Measurements from ENCODE around the gene MTUS2.

Gene MTUS2

DNA sequence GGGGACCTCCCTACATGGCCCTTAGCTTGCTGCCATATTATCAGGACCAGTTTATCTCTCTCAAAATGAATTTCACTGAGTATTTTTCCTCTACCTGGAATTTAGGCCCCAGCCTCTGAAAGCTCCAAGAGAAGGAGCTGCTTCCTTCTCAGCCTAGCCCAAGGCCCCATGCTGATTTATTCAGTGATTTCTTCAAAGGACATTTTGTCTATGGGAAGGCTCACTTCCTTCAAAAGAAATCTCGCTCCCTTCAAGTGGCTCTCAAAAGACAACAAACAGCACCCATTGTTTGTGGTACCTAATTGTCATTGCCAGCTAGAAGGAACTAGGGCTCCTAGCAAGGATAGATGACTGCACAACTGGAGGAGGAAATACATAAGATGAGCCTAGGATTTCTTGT lies 602.9 kb downstream of the MTUS2 start:
- Histone ChIP-seq H3F3A (ENCODE audit: insufficient read depth, low read length) (no peaks in the 10 kb centered on the region), H3K4me2 (ENCODE audit: low read depth, low read length) (no peak overlapping the region), H3K4me3 (ENCODE audit: low read length) (no peak overlapping the region), H3K27me3 (replicated peaks; ENCODE audit: insufficient read depth, low read length) (no peaks in the 10 kb centered on the region), H4K20me1 (ENCODE audit: insufficient read depth, low read length) (no peaks in the 10 kb centered on the region), H3K36me3 (replicated peaks; ENCODE audit: insufficient read depth, low read length) (no peaks in the 10 kb centered on the region), H3K79me2 (ENCODE audit: low read length) (no peaks in the 10 kb centered on the region), H3K9ac (ENCODE audit: low read length) (no peak overlapping the region), H3K9me2 (replicated peaks; ENCODE audit: insufficient read depth, low read length) (no peaks in the 10 kb centered on the region), H3K4me1 (ENCODE audit: low read length) (no peaks in the 10 kb centered on the region), H3K9me3 (replicated peaks; ENCODE audit: insufficient read depth, low read length) (no peaks in the 10 kb centered on the region), H2AFZ (ENCODE audit: low read length) (no peak overlapping the region), H3K27ac (ENCODE audit: low read length) (no peak overlapping the region)
- no peak for TF ChIP-seq EZH2phosphoT487 (IDR thresholded peaks at IDR 0.05; ENCODE audit: low read length)
- TF ChIP-seq EZH2 (optimal IDR thresholded peaks at IDR 0.05; ENCODE audit: low read depth, low read length) = no peak
- TF ChIP-seq, protein P1, sequence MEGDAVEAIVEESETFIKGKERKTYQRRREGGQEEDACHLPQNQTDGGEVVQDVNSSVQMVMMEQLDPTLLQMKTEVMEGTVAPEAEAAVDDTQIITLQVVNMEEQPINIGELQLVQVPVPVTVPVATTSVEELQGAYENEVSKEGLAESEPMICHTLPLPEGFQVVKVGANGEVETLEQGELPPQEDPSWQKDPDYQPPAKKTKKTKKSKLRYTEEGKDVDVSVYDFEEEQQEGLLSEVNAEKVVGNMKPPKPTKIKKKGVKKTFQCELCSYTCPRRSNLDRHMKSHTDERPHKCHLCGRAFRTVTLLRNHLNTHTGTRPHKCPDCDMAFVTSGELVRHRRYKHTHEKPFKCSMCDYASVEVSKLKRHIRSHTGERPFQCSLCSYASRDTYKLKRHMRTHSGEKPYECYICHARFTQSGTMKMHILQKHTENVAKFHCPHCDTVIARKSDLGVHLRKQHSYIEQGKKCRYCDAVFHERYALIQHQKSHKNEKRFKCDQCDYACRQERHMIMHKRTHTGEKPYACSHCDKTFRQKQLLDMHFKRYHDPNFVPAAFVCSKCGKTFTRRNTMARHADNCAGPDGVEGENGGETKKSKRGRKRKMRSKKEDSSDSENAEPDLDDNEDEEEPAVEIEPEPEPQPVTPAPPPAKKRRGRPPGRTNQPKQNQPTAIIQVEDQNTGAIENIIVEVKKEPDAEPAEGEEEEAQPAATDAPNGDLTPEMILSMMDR (IDR thresholded peaks at IDR 0.05; ENCODE audit: low read length) = no peak
- no peak for DNase-seq

DNA sequence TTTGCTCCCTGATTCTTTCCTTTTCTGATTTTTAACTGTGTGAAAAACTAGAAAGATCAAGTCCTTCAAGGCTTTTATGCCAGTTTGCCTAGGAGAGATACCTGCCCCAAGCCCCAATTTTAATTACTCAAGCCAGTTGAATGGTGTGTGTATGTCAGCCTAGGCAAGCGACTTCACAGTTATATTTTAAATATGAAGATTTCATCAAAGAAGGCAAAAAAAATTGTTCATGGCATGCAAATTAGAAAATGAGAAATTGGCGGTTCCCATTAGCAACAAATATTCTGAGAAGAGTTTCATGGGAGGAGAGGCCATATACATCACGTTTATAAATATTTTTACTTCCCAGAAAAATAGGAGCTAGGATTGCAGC lies 607.8 kb downstream of the MTUS2 start:
- Histone ChIP-seq H3K27ac (ENCODE audit: low read length) (no peak overlapping the region), H4K20me1 (ENCODE audit: insufficient read depth, low read length) (no peaks in the 10 kb centered on the region), H3K36me3 (replicated peaks; ENCODE audit: insufficient read depth, low read length) (no peaks in the 10 kb centered on the region), H2AFZ (ENCODE audit: low read length) (no peak overlapping the region), H3K9me2 (replicated peaks; ENCODE audit: insufficient read depth, low read length) (no peaks in the 10 kb centered on the region), H3F3A (ENCODE audit: insufficient read depth, low read length) (no peaks in the 10 kb centered on the region), H3K4me1 (ENCODE audit: low read length) (no peaks in the 10 kb centered on the region), H3K9me3 (replicated peaks; ENCODE audit: insufficient read depth, low read length) (no peaks in the 10 kb centered on the region), H3K9ac (ENCODE audit: low read length) (no peak overlapping the region), H3K4me2 (ENCODE audit: low read depth, low read length) (no peak overlapping the region), H3K4me3 (ENCODE audit: low read length) (no peak overlapping the region), H3K79me2 (ENCODE audit: low read length) (no peaks in the 10 kb centered on the region), H3K27me3 (replicated peaks; ENCODE audit: insufficient read depth, low read length) (no peaks in the 10 kb centered on the region)
- TF ChIP-seq EZH2phosphoT487 (IDR thresholded peaks at IDR 0.05; ENCODE audit: low read length) (no peak), EZH2 (optimal IDR thresholded peaks at IDR 0.05; ENCODE audit: low read depth, low read length) (no peak)
- TF ChIP-seq, protein P1 (IDR thresholded peaks at IDR 0.05; ENCODE audit: low read length) = no peak
- DNase-seq = no peak

DNA sequence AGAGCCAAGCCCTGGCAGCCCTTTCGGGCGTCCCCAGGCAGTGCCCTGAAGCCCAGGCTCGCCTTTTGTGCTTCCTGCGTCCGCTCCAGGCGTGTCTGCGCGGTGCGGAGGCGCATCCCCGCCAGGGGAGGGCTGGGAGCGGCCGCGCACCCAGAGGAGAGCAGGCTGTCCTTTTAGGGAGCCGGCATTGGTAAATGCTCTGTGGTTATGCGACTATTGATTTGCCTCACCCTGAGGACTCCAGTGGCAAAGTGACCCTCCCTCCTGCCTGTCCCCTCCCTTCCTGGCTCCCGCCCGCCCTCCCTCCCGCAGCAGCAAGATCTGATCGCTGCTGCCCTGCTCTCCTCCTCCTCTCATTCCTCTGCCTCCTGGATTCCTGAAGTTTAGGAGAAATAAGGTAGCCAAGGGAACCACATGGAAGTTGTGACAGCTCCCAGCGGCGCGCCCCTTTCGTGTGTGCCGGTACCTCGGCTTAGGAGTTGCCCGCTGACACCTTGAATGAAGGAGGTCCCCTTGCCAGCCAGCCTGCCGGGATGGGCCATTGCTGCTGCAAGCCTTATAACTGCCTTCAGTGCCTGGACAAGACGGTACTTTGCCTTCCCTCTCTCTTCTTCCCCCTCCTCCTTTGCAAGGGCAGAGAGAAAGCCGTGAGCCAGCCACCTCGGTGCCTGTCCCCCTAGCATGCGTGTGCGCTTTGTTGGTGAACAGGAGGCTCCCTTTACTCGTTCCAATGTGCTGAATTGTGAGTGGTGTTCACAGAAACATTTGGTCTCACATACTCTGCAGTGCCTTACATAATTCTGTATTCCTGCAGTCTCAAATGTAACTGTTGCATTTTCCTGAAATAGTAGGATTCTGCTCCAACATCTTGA lies 608.4 kb downstream of the MTUS2 start:
- H2AFZ ChIP-seq (ENCODE audit: low read length) = no peak overlapping the region
- DNase-seq = no peak
- H3K9ac ChIP-seq (ENCODE audit: low read length) = no peak overlapping the region
- H3F3A ChIP-seq (ENCODE audit: insufficient read depth, low read length) = no peaks in the 10 kb centered on the region
- no peaks in the 10 kb centered on the region for H4K20me1 ChIP-seq (ENCODE audit: insufficient read depth, low read length)
- no peaks in the 10 kb centered on the region for H3K9me2 ChIP-seq (replicated peaks; ENCODE audit: insufficient read depth, low read length)
- H3K4me3 ChIP-seq (ENCODE audit: low read length) = no peak overlapping the region
- TF ChIP-seq EZH2phosphoT487 (IDR thresholded peaks at IDR 0.05; ENCODE audit: low read length) = no peak
- TF ChIP-seq, protein P1 (IDR thresholded peaks at IDR 0.05; ENCODE audit: low read length) = no peak
- TF ChIP-seq EZH2 (optimal IDR thresholded peaks at IDR 0.05; ENCODE audit: low read depth, low read length) = no peak
- no peak overlapping the region for H3K27ac ChIP-seq (ENCODE audit: low read length)
- H3K4me1 ChIP-seq (ENCODE audit: low read length) = no peaks in the 10 kb centered on the region
- no peaks in the 10 kb centered on the region for H3K27me3 ChIP-seq (replicated peaks; ENCODE audit: insufficient read depth, low read length)
- no peaks in the 10 kb centered on the region for H3K9me3 ChIP-seq (replicated peaks; ENCODE audit: insufficient read depth, low read length)
- no peaks in the 10 kb centered on the region for H3K79me2 ChIP-seq (ENCODE audit: low read length)
- no peaks in the 10 kb centered on the region for H3K36me3 ChIP-seq (replicated peaks; ENCODE audit: insufficient read depth, low read length)
- H3K4me2 ChIP-seq (ENCODE audit: low read depth, low read length) = no peak overlapping the region

Data from MM.1S (cell line).